Activated T-helper 1 cell treated with anti-CD3 and anti-CD28 coated beads, Interleukin-12 subunit alpha, Interleukin-12 subunit beta, Interleukin-2, Interleukin-4 antibody, amounts not matched to agents 30 ng/mL and 10 ng/mL and 1 ng/mL, durations not matched to agents 14 hours and 24 hours and 36 hours (primary cell): ENCODE measurements around the gene BTG2. TPM values are rescaled to one million over a fixed set of nuclear protein-coding genes. Genes with fewer than 3 reads are reported as not detected.
A peak's percentile ranks its signal among the peaks of the same experiment; 100 is the strongest.
"Not testable (repeated sequence)": the region's sequence is repeated elsewhere in the genome, so short reads cannot be mapped to it uniquely, and the experiment has no call there.

ENCODE experiments used
- DNase-seq: peaks from one replicate; pipeline ENCODE4 v3.0.0; 2021; ENCODE audit warnings: low spot score
- H3K27ac Mint-ChIP-seq: one replicate; pipeline ENCODE4 v1.8.0; 2021; ENCODE audit warnings: mild to moderate bottlenecking, mixed read lengths
- H3K27me3 Mint-ChIP-seq: one replicate; pipeline ENCODE4 v1.8.0; 2022; ENCODE audit warnings: mild to moderate bottlenecking, moderate library complexity, mixed read lengths; ENCODE audit not compliant: insufficient read depth
- H3K36me3 Mint-ChIP-seq: one replicate; pipeline ENCODE4 v1.8.0; 2021; ENCODE audit warnings: low read depth, mixed read lengths
- H3K4me1 Mint-ChIP-seq: one replicate; pipeline ENCODE4 v1.8.0; 2021; ENCODE audit warnings: low read depth, mixed read lengths
- H3K4me3 Mint-ChIP-seq: one replicate; pipeline ENCODE4 v1.8.0; 2021; ENCODE audit warnings: mild to moderate bottlenecking, moderate library complexity, mixed read lengths
- H3K9me3 Mint-ChIP-seq: one replicate; pipeline ENCODE4 v1.8.0; 2021; ENCODE audit warnings: mixed read lengths
- intact Hi-C: fragments of 100-400 bp; cut with micrococcal nuclease; formaldehyde crosslinking; loops from one replicate; pipeline ENCODE4 v1.15.1; 2024
- total RNA-seq: library from RNA; stranded (reverse); gene quantifications from 2 replicates; pipeline ENCODE4 v1.2.3, GENCODE V29; 2022

Gene BTG2
- total RNA-seq, 1 donor from 2014 or later: 137 TPM

DNA sequence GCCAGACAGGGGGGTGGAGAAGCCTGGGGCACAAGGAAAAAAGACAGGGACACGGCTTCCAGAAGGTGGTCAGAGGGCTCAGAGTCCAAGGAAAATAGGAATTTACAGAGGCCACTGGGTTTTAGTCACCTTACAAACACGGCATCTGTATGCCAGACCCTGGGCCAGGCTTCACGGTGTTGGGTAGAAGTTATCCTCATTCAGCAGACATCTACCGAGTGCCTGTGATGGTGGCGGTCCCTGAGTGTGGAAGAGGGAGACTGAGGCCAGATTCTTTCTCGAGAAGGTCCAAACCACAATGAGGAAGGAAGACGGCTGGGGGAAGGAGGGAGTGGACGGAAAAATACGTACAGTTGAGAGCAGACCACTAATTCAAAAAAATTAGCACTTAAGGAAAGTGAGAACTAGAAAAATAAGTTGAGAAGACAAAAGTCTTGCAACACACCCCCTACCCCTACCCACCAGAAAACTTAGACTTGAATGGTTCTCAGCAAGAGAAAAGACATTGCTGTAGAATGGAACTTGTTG, 864 bp upstream of the BTG2 start:
- H3K4me1 Mint-ChIP-seq: peaks cover 55% of the 10 kb centered on the region
- no peaks in the 10 kb centered on the region for H3K27me3 Mint-ChIP-seq
- DNase-seq: no peak
- intact Hi-C loops: no loop called here
- H3K9me3 Mint-ChIP-seq: no peaks in the 10 kb centered on the region
- H3K36me3 Mint-ChIP-seq: peaks cover 42% of the 10 kb centered on the region
- H3K27ac Mint-ChIP-seq: peak overlapping the region; percentile 93
- H3K4me3 Mint-ChIP-seq: peak overlapping the region; percentile 85

DNA sequence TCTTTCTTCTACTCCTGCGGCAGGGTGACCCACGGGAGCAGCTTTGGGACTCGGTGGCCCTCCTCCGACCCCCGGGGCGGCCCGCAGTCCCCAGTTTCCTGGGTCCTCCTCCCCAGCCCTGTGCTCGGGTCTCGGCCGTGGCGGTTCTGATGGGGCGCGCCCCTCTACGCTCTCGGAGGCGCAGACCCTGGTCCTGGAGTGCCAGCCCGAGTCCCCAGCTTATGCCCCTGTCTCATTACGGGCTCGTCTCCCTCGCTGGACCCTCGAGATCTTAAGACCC, 430 bp downstream of the BTG2 start:
- H3K27me3 Mint-ChIP-seq: no peaks in the 10 kb centered on the region
- intact Hi-C loops: loop anchor here (1.0 kb wide), 5 partner anchors 16 to 344 kb away; no protein-coding TSS in a partner anchor
- DNase-seq: no peak
- H3K9me3 Mint-ChIP-seq: no peaks in the 10 kb centered on the region
- peaks cover 54% of the 10 kb centered on the region for H3K36me3 Mint-ChIP-seq
- peak overlapping the region; percentile 42 for H3K27ac Mint-ChIP-seq
- peaks cover 58% of the 10 kb centered on the region for H3K4me1 Mint-ChIP-seq
- peak overlapping the region; percentile 92 for H3K4me3 Mint-ChIP-seq

DNA sequence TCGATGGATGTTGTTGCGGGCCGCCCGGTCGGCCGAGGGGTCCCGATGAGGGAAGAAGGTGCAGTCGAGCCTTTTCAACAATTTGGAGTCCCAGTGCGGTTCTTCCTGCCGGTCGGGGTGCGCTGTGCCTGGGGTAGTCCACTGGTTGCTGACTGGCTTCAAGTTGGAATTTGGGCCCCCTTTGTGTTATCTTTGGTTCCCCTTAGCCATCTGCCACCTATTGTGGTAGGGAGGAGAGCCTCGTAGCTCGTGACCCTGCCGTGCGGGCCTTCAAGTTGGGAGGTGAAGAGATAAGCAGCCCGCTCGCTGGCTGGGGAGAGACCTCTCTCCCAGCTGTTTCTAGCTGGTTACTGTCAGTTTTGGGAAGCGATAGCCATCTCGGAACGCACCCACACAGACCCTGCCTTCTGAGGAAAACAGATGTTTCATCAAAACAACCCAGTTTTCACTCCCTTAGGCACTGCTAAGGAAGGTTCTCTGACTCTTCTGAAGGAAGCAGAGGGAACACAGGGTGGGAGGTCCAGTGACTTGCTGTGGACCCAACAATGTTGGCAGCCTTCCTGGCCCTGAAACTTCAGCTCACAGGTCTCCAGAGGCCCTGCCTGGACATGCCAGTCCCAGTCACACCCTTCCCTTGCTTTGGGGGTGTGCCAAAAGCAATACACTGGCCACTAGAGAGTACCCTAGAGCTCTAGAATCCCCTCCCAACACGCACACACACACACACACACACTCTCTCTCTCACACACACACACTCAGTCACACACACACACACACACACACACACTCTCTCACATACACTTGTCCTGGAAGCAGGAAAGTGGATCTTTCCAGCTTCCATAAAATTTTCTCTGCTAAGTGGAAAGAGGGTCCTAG, 1.0 kb downstream of the BTG2 start:
- peak; percentile 40 for DNase-seq
- peaks cover 62% of the 10 kb centered on the region for H3K4me1 Mint-ChIP-seq
- intact Hi-C loops: no loop called here
- H3K9me3 Mint-ChIP-seq: no peaks in the 10 kb centered on the region
- peak overlapping the region; percentile 92 for H3K4me3 Mint-ChIP-seq
- peak overlapping the region; percentile 42 for H3K27ac Mint-ChIP-seq
- peaks cover 59% of the 10 kb centered on the region for H3K36me3 Mint-ChIP-seq
- no peaks in the 10 kb centered on the region for H3K27me3 Mint-ChIP-seq

DNA sequence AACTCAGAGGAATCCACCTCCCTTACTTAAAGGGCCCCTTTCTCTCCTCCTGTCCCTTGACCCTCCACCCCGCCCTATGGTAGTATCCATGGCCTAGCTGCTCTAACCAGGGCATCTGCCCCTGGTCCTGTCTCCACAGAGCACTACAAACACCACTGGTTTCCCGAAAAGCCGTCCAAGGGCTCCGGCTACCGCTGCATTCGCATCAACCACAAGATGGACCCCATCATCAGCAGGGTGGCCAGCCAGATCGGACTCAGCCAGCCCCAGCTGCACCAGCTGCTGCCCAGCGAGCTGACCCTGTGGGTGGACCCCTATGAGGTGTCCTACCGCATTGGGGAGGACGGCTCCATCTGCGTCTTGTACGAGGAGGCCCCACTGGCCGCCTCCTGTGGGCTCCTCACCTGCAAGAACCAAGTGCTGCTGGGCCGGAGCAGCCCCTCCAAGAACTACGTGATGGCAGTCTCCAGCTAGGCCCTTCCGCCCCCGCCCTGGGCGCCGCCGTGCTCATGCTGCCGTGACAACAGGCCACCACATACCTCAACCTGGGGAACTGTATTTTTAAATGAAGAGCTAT, 1.7 kb downstream of the BTG2 start:
- peaks cover 64% of the 10 kb centered on the region for H3K36me3 Mint-ChIP-seq
- peak; percentile 43 for DNase-seq
- no peaks in the 10 kb centered on the region for H3K9me3 Mint-ChIP-seq
- no peaks in the 10 kb centered on the region for H3K27me3 Mint-ChIP-seq
- peaks cover 67% of the 10 kb centered on the region for H3K4me1 Mint-ChIP-seq
- H3K4me3 Mint-ChIP-seq: peak overlapping the region; percentile 92
- peak overlapping the region; percentile 42 for H3K27ac Mint-ChIP-seq
- intact Hi-C loops: loop anchor here (1.0 kb wide), 1 partner anchor 13 kb away; no protein-coding TSS in a partner anchor

DNA sequence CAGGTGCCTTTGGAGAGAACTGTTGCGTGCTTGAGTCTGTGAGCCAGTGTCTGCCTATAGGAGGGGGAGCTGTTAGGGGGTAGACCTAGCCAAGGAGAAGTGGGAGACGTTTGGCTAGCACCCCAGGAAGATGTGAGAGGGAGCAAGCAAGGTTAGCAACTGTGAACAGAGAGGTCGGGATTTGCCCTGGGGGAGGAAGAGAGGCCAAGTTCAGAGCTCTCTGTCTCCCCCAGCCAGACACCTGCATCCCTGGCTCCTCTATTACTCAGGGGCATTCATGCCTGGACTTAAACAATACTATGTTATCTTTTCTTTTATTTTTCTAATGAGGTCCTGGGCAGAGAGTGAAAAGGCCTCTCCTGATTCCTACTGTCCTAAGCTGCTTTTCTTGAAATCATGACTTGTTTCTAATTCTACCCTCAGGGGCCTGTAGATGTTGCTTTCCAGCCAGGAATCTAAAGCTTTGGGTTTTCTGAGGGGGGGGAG, 2.4 kb downstream of the BTG2 start:
- intact Hi-C loops: loop anchor here (1.0 kb wide), 1 partner anchor 13 kb away; no protein-coding TSS in a partner anchor
- Mint-ChIP-seq H3K27ac (peak overlapping the region; percentile 42), H3K9me3 (no peaks in the 10 kb centered on the region), H3K4me3 (peak overlapping the region; percentile 92), H3K4me1 (peaks cover 63% of the 10 kb centered on the region), H3K36me3 (peaks cover 61% of the 10 kb centered on the region), H3K27me3 (no peaks in the 10 kb centered on the region)
- DNase-seq: no peak

DNA sequence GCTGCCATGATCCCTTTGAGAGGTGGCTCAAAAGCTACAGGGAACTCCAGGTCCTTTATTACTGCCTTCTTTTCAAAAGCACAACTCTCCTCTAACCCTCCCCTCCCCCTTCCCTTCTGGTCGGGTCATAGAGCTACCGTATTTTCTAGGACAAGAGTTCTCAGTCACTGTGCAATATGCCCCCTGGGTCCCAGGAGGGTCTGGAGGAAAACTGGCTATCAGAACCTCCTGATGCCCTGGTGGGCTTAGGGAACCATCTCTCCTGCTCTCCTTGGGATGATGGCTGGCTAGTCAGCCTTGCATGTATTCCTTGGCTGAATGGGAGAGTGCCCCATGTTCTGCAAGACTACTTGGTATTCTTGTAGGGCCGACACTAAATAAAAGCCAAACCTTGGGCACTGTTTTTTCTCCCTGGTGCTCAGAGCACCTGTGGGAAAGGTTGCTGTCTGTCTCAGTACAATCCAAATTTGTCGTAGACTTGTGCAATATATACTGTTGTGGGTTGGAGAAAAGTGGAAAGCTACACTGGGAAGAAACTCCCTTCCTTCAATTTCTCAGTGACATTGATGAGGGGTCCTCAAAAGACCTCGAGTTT, 3.1 kb downstream of the BTG2 start:
- Mint-ChIP-seq H3K27me3 (no peaks in the 10 kb centered on the region), H3K36me3 (peaks cover 64% of the 10 kb centered on the region), H3K9me3 (no peaks in the 10 kb centered on the region), H3K4me1 (peaks cover 59% of the 10 kb centered on the region), H3K27ac (peak overlapping the region; percentile 42), H3K4me3 (peak overlapping the region; percentile 92)
- DNase-seq: no peak
- intact Hi-C loops: no loop called here

DNA sequence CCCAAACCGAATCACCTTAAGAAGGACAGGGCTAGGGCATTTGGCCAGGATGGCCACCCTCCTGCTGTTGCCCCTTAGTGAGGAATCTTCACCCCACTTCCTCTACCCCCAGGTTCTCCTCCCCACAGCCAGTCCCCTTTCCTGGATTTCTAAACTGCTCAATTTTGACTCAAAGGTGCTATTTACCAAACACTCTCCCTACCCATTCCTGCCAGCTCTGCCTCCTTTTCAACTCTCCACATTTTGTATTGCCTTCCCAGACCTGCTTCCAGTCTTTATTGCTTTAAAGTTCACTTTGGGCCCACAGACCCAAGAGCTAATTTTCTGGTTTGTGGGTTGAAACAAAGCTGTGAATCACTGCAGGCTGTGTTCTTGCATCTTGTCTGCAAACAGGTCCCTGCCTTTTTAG, 3.6 kb downstream of the BTG2 start:
- DNase-seq: no peak
- Mint-ChIP-seq H3K9me3 (no peaks in the 10 kb centered on the region), H3K27me3 (no peaks in the 10 kb centered on the region), H3K36me3 (peaks cover 66% of the 10 kb centered on the region), H3K27ac (peak overlapping the region; percentile 42), H3K4me1 (peaks cover 59% of the 10 kb centered on the region), H3K4me3 (peak overlapping the region; percentile 92)
- intact Hi-C loops: no loop called here

DNA sequence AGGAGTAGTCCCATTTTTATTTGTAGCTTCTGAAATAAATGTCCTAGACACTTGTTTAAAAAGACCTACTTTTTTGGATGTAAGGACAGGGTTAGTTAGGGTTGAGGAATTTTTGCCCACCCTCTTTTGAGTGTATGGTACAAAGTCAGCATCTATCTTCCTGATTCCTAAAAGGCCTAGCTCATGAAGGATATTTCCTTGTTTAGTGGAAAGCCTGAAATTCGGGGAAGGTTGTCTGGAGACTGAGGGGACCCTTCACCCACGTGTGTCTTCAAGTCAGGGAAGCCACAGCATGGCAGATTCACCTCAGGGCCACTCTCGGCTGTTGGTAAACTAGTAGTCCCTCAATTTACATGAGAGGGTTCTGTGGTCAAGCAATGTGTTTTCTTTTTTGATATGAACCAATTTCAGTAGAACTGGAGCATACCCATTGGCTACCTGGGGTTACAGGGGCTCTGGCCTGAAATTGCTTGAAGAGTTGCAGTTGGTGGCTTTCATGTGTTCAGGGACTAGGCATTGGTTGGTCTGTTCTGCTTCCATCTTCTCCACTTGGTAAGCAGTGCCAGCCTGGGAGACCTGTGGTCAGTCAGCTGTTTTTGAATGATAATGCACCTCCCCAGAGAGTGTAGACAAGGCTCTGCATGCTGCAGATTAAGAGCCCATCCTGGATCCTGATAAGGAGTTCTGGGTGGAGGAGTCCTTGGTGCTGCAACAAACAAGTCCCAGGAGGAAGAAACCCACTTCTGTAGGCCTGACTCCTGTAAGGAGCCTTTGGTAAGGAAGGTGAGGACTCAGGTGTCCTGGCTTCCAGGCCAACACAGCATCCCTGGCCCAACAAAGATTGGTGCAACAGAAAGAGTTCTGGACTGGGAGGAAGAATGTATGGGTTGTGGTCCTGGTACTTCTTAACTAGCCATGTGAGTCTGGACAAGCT, 6.3 kb downstream of the BTG2 start:
- Mint-ChIP-seq H3K27ac (peak overlapping the region; percentile 40), H3K9me3 (no peaks in the 10 kb centered on the region), H3K27me3 (no peaks in the 10 kb centered on the region), H3K4me1 (peaks cover 55% of the 10 kb centered on the region), H3K4me3 (no peak overlapping the region), H3K36me3 (peaks cover 67% of the 10 kb centered on the region)
- intact Hi-C loops: no loop called here
- no peak for DNase-seq

DNA sequence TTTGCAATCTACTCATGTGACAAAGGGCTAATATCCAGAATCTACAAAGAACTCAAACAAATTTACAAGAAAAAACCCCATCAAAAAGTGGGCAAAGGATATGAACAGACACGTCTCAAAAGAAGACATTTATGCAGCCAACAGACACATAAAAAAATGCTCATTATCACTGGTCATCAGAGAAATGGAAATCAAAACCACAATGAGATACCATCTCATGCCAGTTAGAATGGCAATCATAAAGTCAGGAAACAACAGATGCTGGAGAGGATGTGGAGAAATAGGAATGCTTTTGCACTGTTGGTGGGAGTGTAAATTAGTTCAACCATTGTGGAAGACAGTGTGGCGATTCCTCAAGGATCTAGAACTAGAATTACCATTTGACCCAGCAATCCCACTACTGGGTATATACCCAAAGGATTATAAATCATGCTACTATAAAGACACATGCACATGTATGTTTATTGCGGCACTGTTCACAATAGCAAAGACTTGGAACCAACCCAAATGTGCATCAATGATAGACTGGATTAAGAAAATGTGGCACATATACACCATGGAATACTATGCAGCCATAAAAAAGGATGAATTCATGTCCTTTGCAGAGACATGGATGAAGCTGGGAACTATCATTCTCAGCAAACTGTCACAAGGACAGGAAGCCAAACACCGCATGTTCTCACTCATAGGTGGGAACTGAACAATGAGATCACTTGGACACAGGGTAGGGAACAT, 8.9 kb downstream of the BTG2 start:
- H3K27ac Mint-ChIP-seq, H3K27me3 Mint-ChIP-seq, H3K4me3 Mint-ChIP-seq, DNase-seq, intact Hi-C loops, H3K9me3 Mint-ChIP-seq: not testable (repeated sequence)
- H3K36me3 Mint-ChIP-seq: peaks cover 48% of the 10 kb centered on the region
- peaks cover 57% of the 10 kb centered on the region for H3K4me1 Mint-ChIP-seq

DNA sequence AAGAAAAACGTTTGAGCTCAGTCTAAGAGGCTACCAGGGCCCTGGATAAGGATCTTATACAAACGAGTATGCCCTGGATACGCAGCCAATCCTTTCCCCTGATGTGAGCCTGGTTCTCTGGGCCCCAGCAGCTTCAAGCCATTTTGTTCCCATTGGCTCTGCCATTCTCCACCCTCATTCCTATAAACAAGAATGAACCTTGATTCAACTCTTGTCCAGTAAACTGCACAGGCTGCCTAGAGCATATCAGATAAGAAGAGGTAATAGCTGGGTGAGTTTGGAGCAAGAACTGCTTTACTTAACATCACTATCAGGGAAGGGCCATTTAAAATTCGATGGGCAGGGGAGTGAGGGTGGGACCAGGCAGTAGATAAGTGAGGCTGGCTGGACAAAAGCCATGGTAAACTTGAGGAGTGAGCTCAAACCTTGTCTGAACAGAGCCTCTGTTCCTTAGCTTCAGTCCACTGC, 11.3 kb downstream of the BTG2 start:
- no peaks in the 10 kb centered on the region for H3K9me3 Mint-ChIP-seq
- intact Hi-C loops: no loop called here
- H3K36me3 Mint-ChIP-seq: peaks cover 26% of the 10 kb centered on the region
- no peak overlapping the region for H3K4me3 Mint-ChIP-seq
- no peaks in the 10 kb centered on the region for H3K27me3 Mint-ChIP-seq
- H3K4me1 Mint-ChIP-seq: peaks cover 60% of the 10 kb centered on the region
- DNase-seq: no peak
- H3K27ac Mint-ChIP-seq: no peak overlapping the region

DNA sequence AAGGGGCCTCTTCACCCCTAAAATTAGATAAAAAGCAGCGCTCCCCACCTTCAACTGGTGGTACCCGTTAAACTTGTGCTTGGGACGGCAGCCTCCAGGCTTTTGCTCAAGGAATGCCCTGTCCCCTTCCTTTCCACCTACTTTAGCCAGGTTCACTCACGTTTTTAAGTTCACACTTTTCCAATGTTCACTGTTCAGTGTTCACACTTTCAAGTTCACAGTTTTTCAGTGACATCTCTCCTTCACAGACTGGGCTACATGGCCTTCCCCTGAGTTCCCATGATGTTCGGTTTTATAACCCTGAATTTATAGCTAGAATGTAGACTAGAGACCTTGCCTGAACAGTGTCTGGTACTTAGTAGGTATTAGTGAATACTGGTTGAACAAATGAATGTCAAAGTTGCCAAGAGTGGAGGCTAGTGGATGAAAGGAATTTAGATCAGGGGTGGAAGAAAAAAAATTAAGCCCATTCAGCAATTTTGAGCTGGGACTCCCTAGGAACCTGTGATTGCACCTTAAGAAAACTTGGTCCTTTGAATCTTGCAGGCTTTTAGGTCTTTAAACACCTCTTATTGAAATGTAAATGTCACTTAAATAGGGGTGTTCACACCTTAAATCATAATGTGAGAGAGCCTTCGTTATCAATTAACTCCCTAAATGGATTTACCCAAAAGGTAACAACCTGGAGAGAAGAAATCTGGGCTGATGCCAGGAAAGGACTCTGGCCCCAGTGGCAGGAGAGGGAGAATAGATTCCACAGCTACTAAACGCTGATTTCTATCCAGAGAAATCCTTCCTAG, 12.3 kb downstream of the BTG2 start:
- no peak for DNase-seq
- Mint-ChIP-seq H3K4me1 (peaks cover 67% of the 10 kb centered on the region), H3K27ac (peak overlapping the region; percentile 11), H3K4me3 (no peak overlapping the region), H3K27me3 (no peaks in the 10 kb centered on the region), H3K9me3 (no peaks in the 10 kb centered on the region), H3K36me3 (peaks cover 24% of the 10 kb centered on the region)
- intact Hi-C loops: no loop called here
